NK-92 (cell line): Measurements from ENCODE around the gene SPECC1.
"Not testable (repeated sequence)": the region's sequence is repeated elsewhere in the genome, so short reads cannot be mapped to it uniquely, and the experiment has no call there.

Experiments
- DNase-seq: peaks from one replicate; lab custom pipeline; 2025; ENCODE audit not compliant: unreplicated experiment; lab: John Stamatoyannopoulos, UW

The SPECC1 gene

GRCh38 chr17:20092973-20093626, 83.9 kb downstream of the SPECC1 start:
- no peak for DNase-seq

GRCh38 chr17:20094777-20095176, 85.6 kb downstream of the SPECC1 start:
- no peak for DNase-seq

- no peak for DNase-seq
These were observed 86.3 kb downstream of the SPECC1 start for GRCh38 chr17:20095336-20096080.

- DNase-seq = no peak
These were observed 87.3 kb downstream of the SPECC1 start for GRCh38 chr17:20096430-20096829.

DNA sequence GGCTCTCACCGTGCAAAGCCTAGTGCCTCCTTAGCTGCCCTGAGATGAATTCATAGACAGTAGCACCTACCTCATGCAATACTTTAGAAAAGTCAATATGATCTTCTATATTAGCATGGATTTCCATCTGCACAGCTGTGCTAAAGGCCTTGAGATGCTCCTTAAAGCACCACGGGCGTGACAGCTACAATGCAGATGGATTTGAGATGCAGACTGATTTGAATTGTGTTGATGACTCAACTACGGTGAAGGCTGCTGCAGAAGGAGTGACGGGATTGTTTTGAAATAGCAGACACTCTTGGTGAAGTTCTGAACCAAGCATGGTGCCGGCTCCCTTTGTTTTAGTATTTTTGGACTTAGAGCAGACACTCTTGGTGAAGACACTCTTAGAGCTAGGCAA, 88.2 kb downstream of the SPECC1 start:
- no peak for DNase-seq

DNA sequence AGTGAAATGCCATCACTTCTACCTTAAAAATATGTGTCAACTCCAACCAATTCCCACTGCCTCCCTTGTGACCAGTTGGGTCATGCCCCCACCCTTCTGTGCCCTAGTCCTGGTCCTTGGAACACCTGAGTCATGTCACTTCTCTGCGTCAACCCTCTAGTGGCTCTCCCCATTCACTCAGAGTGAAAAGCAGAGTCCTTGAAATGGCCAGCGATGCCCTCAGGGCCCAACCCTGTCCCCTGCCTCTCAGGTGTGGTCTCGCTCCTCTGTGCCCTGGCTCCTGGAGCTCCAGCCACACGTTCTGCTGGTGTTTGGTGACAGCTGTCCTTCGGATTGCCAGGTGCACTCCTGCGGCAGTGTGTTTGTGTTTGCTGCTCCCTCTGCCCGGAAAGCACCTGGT, 89.2 kb downstream of the SPECC1 start:
- DNase-seq = no peak

GRCh38 chr17:20100806-20101205, 91.6 kb downstream of the SPECC1 start:
- not testable (repeated sequence) for DNase-seq

DNA sequence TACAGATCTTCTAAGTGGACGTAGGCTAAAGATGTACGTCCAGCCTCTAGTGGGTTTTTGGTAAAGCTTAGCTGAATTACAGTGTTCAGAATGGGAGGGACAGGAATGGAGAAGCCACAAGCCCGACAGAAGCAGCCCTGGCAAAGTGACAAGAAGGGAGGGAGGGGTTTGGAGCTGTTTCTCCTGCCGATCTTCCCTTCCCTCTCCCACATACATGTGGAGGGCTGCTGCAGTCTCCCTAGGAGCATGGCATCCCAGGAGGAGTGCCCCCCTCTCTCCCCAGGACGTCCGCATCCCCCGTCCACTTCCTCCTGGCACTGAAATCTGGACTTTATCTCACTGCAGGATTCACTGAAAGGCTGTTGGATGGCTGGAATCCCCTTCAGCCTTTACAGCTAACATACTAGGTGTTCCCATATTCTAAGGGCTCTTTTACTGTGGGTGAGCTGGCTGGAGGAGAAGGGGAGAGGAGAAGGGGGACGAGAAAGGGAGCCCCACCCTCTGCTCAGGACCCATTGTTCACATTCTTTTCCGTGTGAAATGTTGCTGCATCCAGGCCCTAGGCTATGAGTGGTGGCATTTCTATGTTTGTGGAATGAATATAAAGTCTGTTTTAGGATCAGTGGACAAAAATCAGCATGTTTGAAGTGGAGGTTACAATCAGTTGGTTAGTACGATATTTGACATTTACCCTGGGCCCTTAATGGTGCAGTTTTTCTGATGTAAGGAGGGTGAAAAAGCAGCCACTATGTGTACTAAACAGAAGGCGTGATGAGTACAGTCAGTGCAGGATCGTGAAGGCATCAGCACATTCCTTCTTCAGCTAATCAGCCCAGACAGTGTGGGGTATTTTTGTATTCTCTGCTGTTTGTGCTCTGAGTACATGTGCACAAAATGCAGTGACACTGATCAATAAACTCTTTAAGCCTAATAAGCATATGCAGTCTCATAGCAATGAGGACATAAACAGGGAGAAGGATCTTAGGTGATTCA, 94.6 kb downstream of the SPECC1 start:
- no peak for DNase-seq

- no peak for DNase-seq
These were observed 96.6 kb downstream of the SPECC1 start for GRCh38 chr17:20105539-20106280.

DNA sequence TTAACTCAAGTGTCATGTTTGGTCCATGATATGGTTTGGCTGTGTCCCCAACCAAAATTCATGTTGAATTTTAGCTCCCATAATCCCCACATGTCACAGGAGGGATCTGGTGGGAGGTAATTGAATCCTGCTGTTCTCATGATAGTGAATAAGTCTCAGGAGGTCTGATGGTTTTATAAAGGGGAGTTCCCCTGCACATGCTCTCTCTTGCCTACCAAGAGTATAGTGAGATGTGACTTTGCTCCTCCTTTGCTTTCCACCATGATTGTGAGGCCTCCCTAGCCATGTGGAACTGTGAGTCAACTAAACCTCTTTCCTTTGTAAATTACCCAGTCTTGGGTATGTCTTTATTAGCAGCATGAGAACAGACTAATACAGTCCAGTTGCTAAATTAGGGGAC, 97.3 kb downstream of the SPECC1 start:
- DNase-seq = not testable (repeated sequence)

DNA sequence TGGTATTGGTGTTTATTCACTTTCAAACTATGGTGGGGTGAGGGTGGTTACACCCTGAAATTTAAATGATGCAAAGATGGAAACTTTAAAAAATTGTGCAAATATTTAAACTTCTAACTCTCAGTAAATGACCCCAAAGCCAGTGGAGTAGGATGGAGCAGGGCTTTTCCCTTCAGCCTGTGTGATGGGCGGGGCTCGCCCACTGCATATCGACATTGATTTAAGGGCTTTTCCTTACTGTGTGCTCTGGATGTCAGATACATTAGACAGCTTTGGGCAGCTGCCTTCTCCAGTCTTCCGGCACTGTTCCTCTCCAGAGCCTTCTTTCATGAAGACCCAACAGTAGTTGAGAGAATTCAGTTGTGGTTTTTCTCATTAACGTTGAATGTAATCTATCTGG, 99.9 kb downstream of the SPECC1 start:
- DNase-seq = no peak

DNA sequence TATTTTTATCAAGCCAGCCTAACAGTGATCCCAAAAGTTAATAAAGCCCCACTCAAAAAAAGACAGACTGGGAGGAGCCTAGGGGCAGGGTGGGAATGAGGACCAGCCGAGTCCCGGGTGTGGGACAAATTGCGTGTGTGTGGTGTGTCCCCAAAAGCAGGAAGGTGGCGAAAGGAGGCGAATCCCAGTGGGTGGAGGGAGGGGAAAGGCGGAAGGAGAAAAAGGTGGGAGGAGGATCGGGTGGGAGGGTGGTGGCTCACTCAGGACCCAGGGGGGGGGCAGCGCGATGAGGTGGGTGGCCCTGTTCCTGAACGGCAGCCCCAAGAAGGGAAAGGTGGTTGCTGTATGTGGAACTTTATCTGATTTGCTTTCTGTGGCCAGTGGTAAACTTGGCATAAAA, 102.4 kb downstream of the SPECC1 start:
- DNase-seq = no peak

- no peak for DNase-seq
These were observed 105.3 kb downstream of the SPECC1 start for GRCh38 chr17:20114466-20114865.

DNA sequence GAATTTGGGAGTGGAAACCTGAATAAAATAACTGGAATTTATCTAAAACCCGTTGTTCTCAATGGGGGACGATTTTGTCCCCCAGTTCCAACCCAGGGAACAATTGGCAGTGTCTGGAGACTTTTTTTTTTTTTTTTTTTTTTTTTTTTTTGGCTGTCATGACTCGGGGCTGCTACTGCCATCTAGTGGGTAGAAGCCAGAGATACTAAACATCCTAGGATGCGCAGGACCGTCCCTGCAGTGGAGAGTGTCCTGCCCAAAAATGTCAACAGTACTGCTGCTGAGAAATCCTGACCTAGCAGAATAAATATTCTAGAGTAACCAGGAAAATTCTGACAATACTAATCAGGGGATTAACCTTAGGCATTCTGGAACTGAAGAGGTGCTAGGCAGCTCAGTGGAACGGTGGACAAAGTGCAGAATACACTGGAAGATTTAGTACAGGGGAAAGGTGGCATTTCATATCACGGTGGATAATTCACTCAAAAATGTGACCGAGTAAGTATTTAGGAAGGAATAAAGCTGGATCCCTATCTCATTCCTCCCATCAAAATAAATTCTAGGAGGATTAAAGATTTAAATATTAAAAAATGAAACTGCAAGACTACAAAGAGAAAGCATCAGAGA, 107.6 kb downstream of the SPECC1 start:
- DNase-seq = no peak

GRCh38 chr17:20118280-20118679, 109.1 kb downstream of the SPECC1 start:
- DNase-seq = no peak

DNA sequence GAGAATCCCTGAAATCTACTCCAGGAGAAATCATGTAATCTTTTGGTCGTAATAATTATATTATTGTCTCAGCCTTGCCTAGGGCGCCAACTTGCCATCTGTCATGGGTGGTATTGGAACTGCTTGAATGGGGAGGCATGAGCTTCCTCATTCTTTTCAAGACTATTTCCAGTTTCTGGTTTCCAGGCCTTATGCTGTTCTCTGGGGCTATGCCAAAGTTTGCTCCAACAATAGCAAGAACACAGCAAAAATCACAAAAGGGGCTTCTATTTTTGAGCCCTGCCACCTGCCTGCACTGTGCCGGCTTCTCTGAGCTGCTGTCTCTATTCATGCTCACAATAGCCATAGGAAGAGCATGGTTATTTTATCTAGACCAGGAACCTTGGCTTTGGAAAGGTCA, 111.7 kb downstream of the SPECC1 start:
- DNase-seq = no peak

DNA sequence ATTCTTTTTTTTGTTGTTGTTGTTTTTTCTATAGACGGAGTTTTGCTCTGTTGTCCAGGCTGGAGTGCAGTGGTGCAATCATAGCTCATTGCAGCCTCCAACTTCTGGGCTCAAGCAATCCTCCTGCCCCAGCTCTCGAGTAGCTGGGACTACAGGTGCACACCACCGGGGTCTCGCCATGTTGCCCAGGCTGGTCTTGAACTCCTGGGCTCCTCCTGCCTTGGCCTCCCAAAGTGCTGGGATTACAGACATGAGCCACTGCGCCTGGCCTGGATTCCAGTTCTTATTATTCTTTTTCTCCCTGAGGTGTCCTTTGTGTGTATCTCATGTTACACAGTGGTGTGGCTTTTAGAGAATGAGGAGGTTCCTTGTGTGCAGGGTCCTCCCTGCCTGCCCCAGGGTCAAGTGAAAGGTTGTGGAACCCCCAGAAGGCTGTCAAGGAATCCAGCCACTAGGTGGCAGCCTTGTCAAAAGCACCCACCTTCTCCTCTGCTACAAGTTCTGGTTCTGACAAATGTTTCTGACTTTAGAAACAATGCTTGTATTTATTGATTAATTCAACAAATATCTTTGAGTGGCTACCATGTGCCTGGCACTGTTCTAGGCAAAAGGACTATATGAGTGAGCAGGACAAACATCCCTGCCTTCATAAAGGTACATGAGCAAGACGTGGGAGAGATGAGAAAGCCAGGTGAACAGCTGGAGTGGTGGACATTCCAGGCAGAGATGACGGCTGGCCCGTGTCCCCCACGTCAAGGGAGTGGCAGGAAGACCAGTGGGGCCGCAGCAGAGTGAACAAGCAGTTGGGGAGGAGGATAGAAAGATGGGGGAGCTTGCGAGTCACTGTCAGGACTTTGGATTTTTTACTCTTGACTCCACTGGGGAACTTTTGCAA, 112.4 kb downstream of the SPECC1 start:
- DNase-seq = no peak

GRCh38 chr17:20122254-20122879, 113.2 kb downstream of the SPECC1 start:
- no peak for DNase-seq

- no peak for DNase-seq
These were observed 114.0 kb downstream of the SPECC1 start for GRCh38 chr17:20123209-20123608.
